H9 (cell line): Measurements from ENCODE around the gene HTR1E. TPM values are rescaled to one million over a fixed set of nuclear protein-coding genes. Genes with fewer than 3 reads are reported as not detected.

Source experiments
- DNase-seq: peaks from one replicate; pipeline ENCODE4 v3.0.0-alpha.2; 2017
- H2AFZ ChIP-seq: one replicate; pipeline ENCODE4 v1.6.1; 2013; ENCODE audit warnings: mild to moderate bottlenecking, low read length, control low read depth, moderate library complexity
- H2AK5ac ChIP-seq: 2 replicates; pipeline ENCODE4 v1.6.1; 2013; ENCODE audit warnings: low read length, control low read depth, mixed read lengths; ENCODE audit not compliant: insufficient read length
- H2BK120ac ChIP-seq: one replicate; pipeline ENCODE4 v1.6.1; 2013; ENCODE audit warnings: low read depth, mild to moderate bottlenecking, low read length, control low read depth, inconsistent platforms; ENCODE audit not compliant: poor library complexity, severe bottlenecking
- H2BK12ac ChIP-seq: 2 replicates; pipeline ENCODE4 v1.6.1; 2013; ENCODE audit warnings: low read length, control low read depth, mixed read lengths, low read depth; ENCODE audit not compliant: insufficient read length
- H2BK15ac ChIP-seq: 2 replicates; pipeline ENCODE4 v1.6.1; 2013; ENCODE audit warnings: low read depth, low read length, control low read depth
- H2BK20ac ChIP-seq: one replicate; pipeline ENCODE4 v1.6.1; 2013; ENCODE audit warnings: low read depth, mild to moderate bottlenecking, low read length, control low read depth, inconsistent platforms; ENCODE audit not compliant: poor library complexity, severe bottlenecking
- H2BK5ac ChIP-seq: 2 replicates; pipeline ENCODE4 v1.6.1; 2013; ENCODE audit warnings: low read length, control low read depth, mixed read lengths; ENCODE audit not compliant: insufficient read length
- H3K14ac ChIP-seq: 2 replicates; pipeline ENCODE4 v1.6.1; 2013; ENCODE audit warnings: low read length, control low read depth; ENCODE audit not compliant: insufficient read depth
- H3K18ac ChIP-seq: 2 replicates; pipeline ENCODE4 v1.6.1; 2013; ENCODE audit warnings: low read depth, mild to moderate bottlenecking, mixed read lengths, low read length, control low read depth; ENCODE audit not compliant: insufficient read length
- H3K23ac ChIP-seq: 2 replicates; pipeline ENCODE4 v1.6.1; 2013; ENCODE audit warnings: low read length, control low read depth, mixed read lengths, low read depth; ENCODE audit not compliant: insufficient read length
- H3K23me2 ChIP-seq: 2 replicates; pipeline ENCODE4 v1.6.1; 2013; ENCODE audit warnings: low read depth, mild to moderate bottlenecking, mixed read lengths, low read length, control low read depth; ENCODE audit not compliant: insufficient read length, poor library complexity, severe bottlenecking
- H3K27ac ChIP-seq: 2 replicates; pipeline ENCODE4 v1.5.1; 2013; ENCODE audit warnings: low read length, control low read depth, mixed read lengths, low read depth; ENCODE audit not compliant: insufficient read length
- H3K27me3 ChIP-seq: 2 replicates; pipeline ENCODE4 v1.6.1; 2013; ENCODE audit warnings: low read length, control low read depth, inconsistent platforms; ENCODE audit not compliant: insufficient read depth
- H3K4ac ChIP-seq: 2 replicates; pipeline ENCODE4 v1.6.1; 2013; ENCODE audit warnings: low read depth, mild to moderate bottlenecking, control low read depth, inconsistent platforms, low read length, moderate library complexity
- H3K4me1 ChIP-seq: 2 replicates; pipeline ENCODE4 v1.6.1; 2013; ENCODE audit warnings: low read length, control low read depth, inconsistent platforms; ENCODE audit not compliant: insufficient read depth
- H3K4me2 ChIP-seq: 2 replicates; pipeline ENCODE4 v1.6.1; 2013; ENCODE audit warnings: low read length, control low read depth, mixed read lengths; ENCODE audit not compliant: insufficient read length, insufficient read depth
- H3K56ac ChIP-seq: 2 replicates; pipeline ENCODE4 v1.6.1; 2013; ENCODE audit warnings: low read depth, mild to moderate bottlenecking, mixed read lengths, low read length, control low read depth; ENCODE audit not compliant: insufficient read length
- H3K79me1 ChIP-seq: 2 replicates; pipeline ENCODE4 v1.6.1; 2013; ENCODE audit warnings: low read depth, mild to moderate bottlenecking, moderate library complexity, low read length, control low read depth, inconsistent platforms; ENCODE audit not compliant: insufficient read depth, poor library complexity, severe bottlenecking
- H3K79me2 ChIP-seq: 2 replicates; pipeline ENCODE4 v1.6.1; 2013; ENCODE audit warnings: low read length, control low read depth, inconsistent platforms; ENCODE audit not compliant: insufficient read depth
- H3K9ac ChIP-seq: 2 replicates; pipeline ENCODE4 v1.6.1; 2013; ENCODE audit warnings: low read length, control low read depth, mixed read lengths; ENCODE audit not compliant: insufficient read length; ENCODE audit errors: extremely low read depth
- H3K9me3 ChIP-seq: one replicate; pipeline ENCODE4 v1.6.1; 2013; ENCODE audit warnings: low read depth, low read length, inconsistent platforms; ENCODE audit not compliant: control insufficient read depth
- H3T11ph ChIP-seq: one replicate; pipeline ENCODE4 v1.6.1; 2013; ENCODE audit warnings: mild to moderate bottlenecking, low read length, control low read depth, inconsistent platforms
- H4K20me1 ChIP-seq: one replicate; pipeline ENCODE4 v1.6.1; 2013; ENCODE audit not compliant: control insufficient read depth, insufficient read length, insufficient read depth
- H4K5ac ChIP-seq: 2 replicates; pipeline ENCODE4 v1.6.1; 2013; ENCODE audit warnings: low read depth, mild to moderate bottlenecking, mixed read lengths, low read length, control low read depth; ENCODE audit not compliant: insufficient read length
- H4K8ac ChIP-seq: replicated peaks from 2 replicates; pipeline ENCODE4 v1.6.1; 2013; ENCODE audit warnings: low read length, control low read depth, mixed read lengths, low read depth; ENCODE audit not compliant: insufficient read length
- H4K91ac ChIP-seq: 2 replicates; pipeline ENCODE4 v1.6.1; 2013; ENCODE audit warnings: low read depth, mild to moderate bottlenecking, moderate library complexity, mixed read lengths, low read length, control low read depth; ENCODE audit not compliant: insufficient read length
- H3K27ac Mint-ChIP-seq, 3 experiments: 2 replicates in 2 of 3; 3 replicates in 1 of 3; pipeline ENCODE4 v1.8.0; 2020 to 2021; ENCODE audit warnings: mixed read lengths in 3 of 3, mild to moderate bottlenecking in 1 of 3, moderate library complexity in 1 of 3
- H3K27me3 Mint-ChIP-seq: 2 replicates; pipeline ENCODE4 v1.8.0; 2021; ENCODE audit warnings: low read depth, mild to moderate bottlenecking, moderate library complexity, mixed read lengths
- H3K36me3 Mint-ChIP-seq, 3 experiments: 2 replicates in 2 of 3; 3 replicates in 1 of 3; pipeline ENCODE4 v1.8.0; 2020 to 2021; ENCODE audit warnings: low read depth in 3 of 3, mixed read lengths in 3 of 3; ENCODE audit not compliant: insufficient read depth in 1 of 3
- H3K4me1 Mint-ChIP-seq, 2 experiments: 2 replicates each; pipeline ENCODE4 v1.8.0; 2020; ENCODE audit warnings: mixed read lengths in 2 of 2
- H3K4me3 Mint-ChIP-seq, 2 experiments: 2 replicates in 1 of 2; 3 replicates in 1 of 2; pipeline ENCODE4 v1.8.0; 2020 to 2021; ENCODE audit warnings: mild to moderate bottlenecking in 2 of 2, mixed read lengths in 2 of 2, moderate library complexity in 1 of 2
- H3K9me3 Mint-ChIP-seq, 2 experiments: 2 replicates in 1 of 2; 3 replicates in 1 of 2; pipeline ENCODE4 v1.8.0; 2020; ENCODE audit warnings: mild to moderate bottlenecking in 2 of 2, mixed read lengths in 2 of 2, moderate library complexity in 1 of 2
- WGBS: extraction: QIAGEN DNeasy Blood & Tissue Kit; methylation state at CpG from one replicate; pipeline ENCODE4 v1.1.7; 2013; ENCODE audit warnings: missing lambda C conversion rate, low lambda C conversion rate, mixed read lengths; ENCODE audit not compliant: insufficient read length; ENCODE audit errors: extremely low coverage; 5-methylcytosine and 5-hydroxymethylcytosine counted together
- total RNA-seq: library from RNA; stranded (reverse); gene quantifications from 2 replicates; pipeline ENCODE4 v1.2.1, GENCODE V29; 2021
- TF ChIP-seq, protein P1 (sequence below): fragments of 200-600 bp; sonication (generic); conservative IDR thresholded peaks from 3 replicates; pipeline ENCODE4 v1.8.0; 2021; ENCODE audit warnings: antibody characterized with exemption, mild to moderate bottlenecking

HTR1E gene
- total RNA-seq, 1 experiment from 2014 or later: not detected

DNA sequence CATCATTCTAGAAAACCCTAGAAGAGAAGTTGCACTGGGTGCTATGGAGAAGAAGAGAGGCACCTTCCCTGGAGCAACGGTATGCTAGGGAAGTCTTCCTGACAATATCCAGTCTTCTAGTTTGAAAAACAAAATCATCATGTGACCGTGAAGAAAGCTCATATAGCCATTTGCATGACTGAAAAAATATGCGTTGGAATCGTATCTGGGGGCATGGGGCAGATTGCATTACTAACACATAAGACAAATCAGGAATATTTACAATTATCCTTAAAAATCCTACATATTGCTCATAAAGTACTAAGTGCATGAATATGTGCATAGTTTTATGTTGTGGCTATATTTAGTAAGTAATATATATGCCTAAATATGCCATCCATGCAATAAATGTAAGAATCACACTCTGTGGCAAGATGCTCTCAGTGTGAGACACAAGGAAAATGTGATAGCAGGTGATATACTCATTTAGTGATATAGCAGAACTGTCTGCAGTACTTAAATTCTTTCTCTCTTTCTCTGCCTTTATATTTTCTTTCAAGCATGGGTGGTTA is 26.8 kb downstream of the HTR1E start:
- H4K5ac ChIP-seq: no peak overlapping the region
- H3K9ac ChIP-seq: no peak overlapping the region
- no peak overlapping the region for H4K8ac ChIP-seq
- H3K27me3 ChIP-seq: no peaks in the 10 kb centered on the region
- no peak overlapping the region for H3K4me2 ChIP-seq
- no peaks in the 10 kb centered on the region for H3K9me3 ChIP-seq
- no peak overlapping the region for H3K56ac ChIP-seq
- no peaks in the 10 kb centered on the region for H3K79me2 ChIP-seq
- H4K20me1 ChIP-seq: no peaks in the 10 kb centered on the region
- H3K23ac ChIP-seq: no peak overlapping the region
- Mint-ChIP-seq H3K27me3 (no peaks in the 10 kb centered on the region), H3K4me1 (no peaks in the 10 kb centered on the region), H3K36me3 (no peaks in the 10 kb centered on the region), H3K27ac (no peak overlapping the region), H3K9me3 (no peaks in the 10 kb centered on the region), H3K4me3 (no peak overlapping the region)
- no peaks in the 10 kb centered on the region for H3K79me1 ChIP-seq
- WGBS: no CpG with 5 or more reads among the region's 4 CpGs
- no peak overlapping the region for H3K18ac ChIP-seq
- H2BK120ac ChIP-seq: no peak overlapping the region
- no peaks in the 10 kb centered on the region for H3K4me1 ChIP-seq
- H3K14ac ChIP-seq: no peak overlapping the region
- TF ChIP-seq, protein P1, sequence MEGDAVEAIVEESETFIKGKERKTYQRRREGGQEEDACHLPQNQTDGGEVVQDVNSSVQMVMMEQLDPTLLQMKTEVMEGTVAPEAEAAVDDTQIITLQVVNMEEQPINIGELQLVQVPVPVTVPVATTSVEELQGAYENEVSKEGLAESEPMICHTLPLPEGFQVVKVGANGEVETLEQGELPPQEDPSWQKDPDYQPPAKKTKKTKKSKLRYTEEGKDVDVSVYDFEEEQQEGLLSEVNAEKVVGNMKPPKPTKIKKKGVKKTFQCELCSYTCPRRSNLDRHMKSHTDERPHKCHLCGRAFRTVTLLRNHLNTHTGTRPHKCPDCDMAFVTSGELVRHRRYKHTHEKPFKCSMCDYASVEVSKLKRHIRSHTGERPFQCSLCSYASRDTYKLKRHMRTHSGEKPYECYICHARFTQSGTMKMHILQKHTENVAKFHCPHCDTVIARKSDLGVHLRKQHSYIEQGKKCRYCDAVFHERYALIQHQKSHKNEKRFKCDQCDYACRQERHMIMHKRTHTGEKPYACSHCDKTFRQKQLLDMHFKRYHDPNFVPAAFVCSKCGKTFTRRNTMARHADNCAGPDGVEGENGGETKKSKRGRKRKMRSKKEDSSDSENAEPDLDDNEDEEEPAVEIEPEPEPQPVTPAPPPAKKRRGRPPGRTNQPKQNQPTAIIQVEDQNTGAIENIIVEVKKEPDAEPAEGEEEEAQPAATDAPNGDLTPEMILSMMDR: no peak
- H3K23me2 ChIP-seq: no peaks in the 10 kb centered on the region
- H2AFZ ChIP-seq: no peak overlapping the region
- H3K4ac ChIP-seq: no peak overlapping the region
- no peak overlapping the region for H3T11ph ChIP-seq
- no peak overlapping the region for H4K91ac ChIP-seq
- no peak overlapping the region for H2BK20ac ChIP-seq
- DNase-seq: no peak
- H2BK12ac ChIP-seq: no peak overlapping the region
- no peak overlapping the region for H2AK5ac ChIP-seq
- no peak overlapping the region for H3K27ac ChIP-seq
- no peak overlapping the region for H2BK5ac ChIP-seq
- H2BK15ac ChIP-seq: no peak overlapping the region
